GM23338 (cell line): Measurements from ENCODE around the gene OSBPL3. TPM values are rescaled to one million over a fixed set of nuclear protein-coding genes. Genes with fewer than 3 reads are reported as not detected.

Source experiments
- ATAC-seq: fragments of 200-7000 bp; cut with Tn5 transposase; 3 replicates; pipeline ENCODE4 v1.9.1; 2020
- DNase-seq: peaks from one replicate; pipeline ENCODE4 v3.0.0-alpha.2; 2015; ENCODE audit warnings: low spot score
- H2AFZ ChIP-seq: fragments of 200-600 bp; sonication (generic); 2 replicates; pipeline ENCODE4 v1.8.0; 2016; ENCODE audit warnings: antibody characterized with exemption, mild to moderate bottlenecking, moderate library complexity
- H3F3A ChIP-seq: fragments of 200-600 bp; sonication (generic); replicated peaks from 2 replicates; pipeline ENCODE4 v1.8.0; 2017; ENCODE audit warnings: antibody characterized with exemption, mixed run types, low read depth
- H3K27ac ChIP-seq: fragments of 200-600 bp; sonication (generic); 2 replicates; pipeline ENCODE4 v1.6.1; 2016; ENCODE audit warnings: low read depth
- H3K27me3 ChIP-seq: fragments of 200-600 bp; sonication (generic); 2 replicates; pipeline ENCODE4 v1.8.0; 2016; ENCODE audit warnings: mild to moderate bottlenecking, mixed run types, moderate library complexity; ENCODE audit not compliant: insufficient read depth
- H3K36me3 ChIP-seq: fragments of 200-600 bp; sonication (generic); 2 replicates; pipeline ENCODE4 v1.8.0; 2016; ENCODE audit warnings: mild to moderate bottlenecking; ENCODE audit not compliant: insufficient read depth
- H3K4me1 ChIP-seq: fragments of 200-600 bp; sonication (generic); 2 replicates; pipeline ENCODE4 v1.8.0; 2016; ENCODE audit warnings: mild to moderate bottlenecking, moderate library complexity; ENCODE audit not compliant: insufficient read depth
- H3K4me2 ChIP-seq: fragments of 200-600 bp; sonication (generic); 2 replicates; pipeline ENCODE4 v1.7.1; 2017; ENCODE audit warnings: mixed run types
- H3K4me3 ChIP-seq: fragments of 200-600 bp; sonication (generic); 2 replicates; pipeline ENCODE4 v1.6.1; 2016; ENCODE audit warnings: mixed run types
- H3K79me2 ChIP-seq: fragments of 200-600 bp; sonication (generic); replicated peaks from 2 replicates; pipeline ENCODE4 v1.8.0; 2017; ENCODE audit warnings: mild to moderate bottlenecking; ENCODE audit not compliant: insufficient read depth
- H3K9me2 ChIP-seq: fragments of 200-600 bp; sonication (generic); 2 replicates; pipeline ENCODE4 v1.8.0; 2017; ENCODE audit not compliant: insufficient read depth
- H4K20me1 ChIP-seq: fragments of 200-600 bp; sonication (generic); replicated peaks from 2 replicates; pipeline ENCODE4 v1.8.0; 2017; ENCODE audit warnings: mild to moderate bottlenecking; ENCODE audit not compliant: insufficient read depth
- H3K27ac Mint-ChIP-seq: 2 replicates; pipeline ENCODE4 v1.8.0; 2020; ENCODE audit warnings: inconsistent platforms, mild to moderate bottlenecking, moderate library complexity, mixed read lengths
- H3K27me3 Mint-ChIP-seq: 3 replicates; pipeline ENCODE4 v1.8.0; 2022; ENCODE audit warnings: low read depth, mild to moderate bottlenecking, moderate library complexity, mixed read lengths, inconsistent platforms; ENCODE audit not compliant: insufficient read depth, poor library complexity
- H3K36me3 Mint-ChIP-seq: 3 replicates; pipeline ENCODE4 v1.8.0; 2021; ENCODE audit warnings: low read depth, mild to moderate bottlenecking, inconsistent platforms, moderate library complexity, mixed read lengths
- H3K4me1 Mint-ChIP-seq: 3 replicates; pipeline ENCODE4 v1.8.0; 2020; ENCODE audit warnings: mild to moderate bottlenecking, inconsistent platforms, mixed read lengths
- H3K4me3 Mint-ChIP-seq: 3 replicates; pipeline ENCODE4 v1.8.0; 2021; ENCODE audit warnings: moderate library complexity, mild to moderate bottlenecking, inconsistent platforms, mixed read lengths
- H3K9me3 Mint-ChIP-seq: 3 replicates; pipeline ENCODE4 v1.8.0; 2020; ENCODE audit warnings: moderate library complexity, mild to moderate bottlenecking, inconsistent platforms, mixed read lengths
- CREB1 ChIP-seq: fragments of 250-450 bp; sonication (Bioruptor Pico); IDR thresholded peaks from 2 replicates; pipeline ENCODE4 v1.5.0; 2020; ENCODE audit warnings: low read depth, mild to moderate bottlenecking, moderate library complexity
- CTCF ChIP-seq, 2 experiments: fragments of 200-600 bp in 1 of 2; sonication (generic) in 1 of 2; conservative IDR thresholded peaks; 2 replicates each; pipeline versions ENCODE4 v1.5.1 to v1.6.1; 2016 to 2017; ENCODE audit warnings: antibody characterized with exemption in 2 of 2, low read depth in 2 of 2, mild to moderate bottlenecking in 2 of 2, moderate library complexity in 1 of 2
- EZH2 ChIP-seq: fragments of 200-600 bp; sonication (generic); IDR thresholded peaks from one replicate; pipeline ENCODE4 v1.8.0; 2017; ENCODE audit warnings: antibody characterized with exemption, mild to moderate bottlenecking, low read depth; ENCODE audit not compliant: unreplicated experiment
- POLR2AphosphoS5 ChIP-seq: IDR thresholded peaks from 2 replicates; pipeline ENCODE4 v1.6.1; 2016; ENCODE audit warnings: antibody characterized with exemption, low read depth
- STAT1 ChIP-seq: IDR thresholded peaks from one replicate; pipeline ENCODE4 v1.6.1; 2016; ENCODE audit warnings: antibody characterized with exemption; ENCODE audit not compliant: unreplicated experiment
- polyA plus RNA-seq: library from polyadenylated mRNA; unstranded; fragments of >200 nt; fragmentation: Nextera tagmentation; extraction: Ambion mirVana; gene quantifications from 2 replicates; pipeline ENCODE4 v1.2.1, GENCODE V29; 2016
- total RNA-seq: library from RNA; depleted of rRNA; stranded (reverse); fragments of >200 nt; shearing (Covaris generic); gene quantifications from 2 replicates; pipeline ENCODE4 v1.2.3, GENCODE V29; 2014
- TF ChIP-seq, protein P1 (sequence below): IDR thresholded peaks from one replicate; pipeline ENCODE4 v1.6.1; 2018; ENCODE audit warnings: antibody characterized with exemption; ENCODE audit not compliant: unreplicated experiment

Gene OSBPL3
- total and polyA plus RNA-seq, 2 experiments from 2014 or later: 7.2 to 15.7 TPM

DNA sequence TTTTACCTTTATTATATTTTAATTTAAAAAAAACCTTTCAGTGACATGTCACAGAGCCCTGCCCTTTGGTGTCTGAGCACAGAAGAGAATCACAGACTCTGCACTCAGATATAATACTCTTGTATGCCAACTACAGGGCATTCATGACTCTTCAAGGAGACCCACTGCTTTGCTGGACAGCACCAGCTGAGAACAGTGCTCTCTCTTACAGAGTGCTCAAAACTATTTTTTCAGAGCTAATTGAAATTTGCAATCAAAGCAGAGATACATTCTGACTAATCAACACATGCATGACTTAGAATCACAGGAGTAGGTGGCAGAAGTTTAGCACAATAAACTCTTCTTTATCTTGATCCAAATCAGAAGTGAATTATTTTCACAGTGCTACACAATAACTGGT lies 99.1 kb downstream of the OSBPL3 start:
- H3K27ac ChIP-seq: no peak overlapping the region
- H3K9me2 ChIP-seq: no peaks in the 10 kb centered on the region
- no peak overlapping the region for H3K4me3 Mint-ChIP-seq
- H3K27ac Mint-ChIP-seq: no peak overlapping the region
- H3K4me2 ChIP-seq: no peak overlapping the region
- no peak overlapping the region for H2AFZ ChIP-seq
- DNase-seq (no peak), ATAC-seq (no peak)
- TF ChIP-seq CTCF (conservative IDR thresholded peaks at IDR 0.05; ENCODE audit: low read depth in 2 of 2): no peak
- TF ChIP-seq, protein P1, sequence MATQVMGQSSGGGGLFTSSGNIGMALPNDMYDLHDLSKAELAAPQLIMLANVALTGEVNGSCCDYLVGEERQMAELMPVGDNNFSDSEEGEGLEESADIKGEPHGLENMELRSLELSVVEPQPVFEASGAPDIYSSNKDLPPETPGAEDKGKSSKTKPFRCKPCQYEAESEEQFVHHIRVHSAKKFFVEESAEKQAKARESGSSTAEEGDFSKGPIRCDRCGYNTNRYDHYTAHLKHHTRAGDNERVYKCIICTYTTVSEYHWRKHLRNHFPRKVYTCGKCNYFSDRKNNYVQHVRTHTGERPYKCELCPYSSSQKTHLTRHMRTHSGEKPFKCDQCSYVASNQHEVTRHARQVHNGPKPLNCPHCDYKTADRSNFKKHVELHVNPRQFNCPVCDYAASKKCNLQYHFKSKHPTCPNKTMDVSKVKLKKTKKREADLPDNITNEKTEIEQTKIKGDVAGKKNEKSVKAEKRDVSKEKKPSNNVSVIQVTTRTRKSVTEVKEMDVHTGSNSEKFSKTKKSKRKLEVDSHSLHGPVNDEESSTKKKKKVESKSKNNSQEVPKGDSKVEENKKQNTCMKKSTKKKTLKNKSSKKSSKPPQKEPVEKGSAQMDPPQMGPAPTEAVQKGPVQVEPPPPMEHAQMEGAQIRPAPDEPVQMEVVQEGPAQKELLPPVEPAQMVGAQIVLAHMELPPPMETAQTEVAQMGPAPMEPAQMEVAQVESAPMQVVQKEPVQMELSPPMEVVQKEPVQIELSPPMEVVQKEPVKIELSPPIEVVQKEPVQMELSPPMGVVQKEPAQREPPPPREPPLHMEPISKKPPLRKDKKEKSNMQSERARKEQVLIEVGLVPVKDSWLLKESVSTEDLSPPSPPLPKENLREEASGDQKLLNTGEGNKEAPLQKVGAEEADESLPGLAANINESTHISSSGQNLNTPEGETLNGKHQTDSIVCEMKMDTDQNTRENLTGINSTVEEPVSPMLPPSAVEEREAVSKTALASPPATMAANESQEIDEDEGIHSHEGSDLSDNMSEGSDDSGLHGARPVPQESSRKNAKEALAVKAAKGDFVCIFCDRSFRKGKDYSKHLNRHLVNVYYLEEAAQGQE: peak; percentile 34
- no peaks in the 10 kb centered on the region for H3F3A ChIP-seq
- H3K4me3 ChIP-seq: no peak overlapping the region
- no peaks in the 10 kb centered on the region for H3K36me3 Mint-ChIP-seq
- H3K27me3 Mint-ChIP-seq: peaks cover 5% of the 10 kb centered on the region
- H4K20me1 ChIP-seq: no peaks in the 10 kb centered on the region
- H3K27me3 ChIP-seq: no peaks in the 10 kb centered on the region
- H3K4me1 Mint-ChIP-seq: peaks cover 66% of the 10 kb centered on the region
- H3K4me1 ChIP-seq: peaks cover 45% of the 10 kb centered on the region
- H3K36me3 ChIP-seq: no peaks in the 10 kb centered on the region
- no peaks in the 10 kb centered on the region for H3K9me3 Mint-ChIP-seq
- no peaks in the 10 kb centered on the region for H3K79me2 ChIP-seq

- Mint-ChIP-seq H3K4me1 (peaks cover 58% of the 10 kb centered on the region), H3K4me3 (no peak overlapping the region), H3K27ac (no peak overlapping the region), H3K9me3 (no peaks in the 10 kb centered on the region), H3K27me3 (no peaks in the 10 kb centered on the region), H3K36me3 (no peaks in the 10 kb centered on the region)
- DNase-seq (no peak), ATAC-seq (no peak)
- H3F3A ChIP-seq: no peaks in the 10 kb centered on the region
- H3K79me2 ChIP-seq: no peaks in the 10 kb centered on the region
- no peaks in the 10 kb centered on the region for H4K20me1 ChIP-seq
- H3K36me3 ChIP-seq: no peaks in the 10 kb centered on the region
- peaks cover 39% of the 10 kb centered on the region for H3K4me1 ChIP-seq
- TF ChIP-seq STAT1: no peak
- no peak for TF ChIP-seq POLR2AphosphoS5
- 0 out of 2 replicates have a peak overlapping the region, but pooled peaks have one; percentile 14 for H3K4me3 ChIP-seq
- H3K27me3 ChIP-seq: no peaks in the 10 kb centered on the region
- H3K27ac ChIP-seq: no peak overlapping the region
- H3K9me2 ChIP-seq: no peaks in the 10 kb centered on the region
- H3K4me2 ChIP-seq: peak overlapping the region; percentile 37
- H2AFZ ChIP-seq: no peak overlapping the region
Observed at GRCh38 chr7:24879291-24879690, 100.7 kb downstream of the OSBPL3 start.

- peak overlapping the region; percentile 14 for H3K4me3 ChIP-seq
- peak; percentile 65 for ATAC-seq
- TF ChIP-seq EZH2 (no peak), CREB1 (CRISPR knock-in tag) (0 out of 2 replicates have a peak, but pooled peaks have one; percentile 11)
Observed at GRCh38 chr7:24877790-24878311, 102.1 kb downstream of the OSBPL3 start.

More at GRCh38 chr7:24877790-24878311, 102.1 kb downstream of the OSBPL3 start:
- Mint-ChIP-seq H3K27ac (peak overlapping the region; percentile 77), H3K36me3 (no peaks in the 10 kb centered on the region), H3K9me3 (no peaks in the 10 kb centered on the region), H3K27me3 (no peaks in the 10 kb centered on the region), H3K4me3 (peak overlapping the region; percentile 50; the same call in 2 of the 3 replicates), H3K4me1 (peaks cover 66% of the 10 kb centered on the region)
- Histone ChIP-seq H3K36me3 (no peaks in the 10 kb centered on the region), H3K27ac (peak overlapping the region; percentile 17; the same call in 1 of the 2 replicates), H3K27me3 (no peaks in the 10 kb centered on the region), H3K79me2 (no peaks in the 10 kb centered on the region), H3F3A (no peaks in the 10 kb centered on the region), H4K20me1 (no peaks in the 10 kb centered on the region), H3K4me2 (peak overlapping the region; percentile 37), H2AFZ (no peak overlapping the region), H3K9me2 (no peaks in the 10 kb centered on the region), H3K4me1 (peaks cover 45% of the 10 kb centered on the region)
- peak; percentile 46 for DNase-seq
